Epithelial cell of proximal tubule (primary cell): ENCODE results near the gene FBXL7. TPM values are rescaled to one million over a fixed set of nuclear protein-coding genes. Genes with fewer than 3 reads are reported as not detected.

Experiments
- DNase-seq: peaks from one replicate; pipeline ENCODE4 v3.0.0-alpha.2; 2011; ENCODE audit warnings: low read depth
- H3K4me3 ChIP-seq: 2 replicates; pipeline ENCODE4 v1.5.1; 2011; ENCODE audit warnings: low read depth, mild to moderate bottlenecking, low read length
- total RNA-seq: library from RNA; depleted of rRNA; stranded (reverse); fragments of >200 nt; gene quantifications from 2 replicates; pipeline ENCODE4 v1.2.3, GENCODE V29; 2015
- TF ChIP-seq, protein P1 (sequence below): conservative IDR thresholded peaks from 2 replicates; pipeline ENCODE4 v1.5.1; 2012; ENCODE audit warnings: low read depth, mild to moderate bottlenecking, low read length

The FBXL7 gene
- total RNA-seq, 1 donor from 2014 or later: 5.6 TPM

DNA sequence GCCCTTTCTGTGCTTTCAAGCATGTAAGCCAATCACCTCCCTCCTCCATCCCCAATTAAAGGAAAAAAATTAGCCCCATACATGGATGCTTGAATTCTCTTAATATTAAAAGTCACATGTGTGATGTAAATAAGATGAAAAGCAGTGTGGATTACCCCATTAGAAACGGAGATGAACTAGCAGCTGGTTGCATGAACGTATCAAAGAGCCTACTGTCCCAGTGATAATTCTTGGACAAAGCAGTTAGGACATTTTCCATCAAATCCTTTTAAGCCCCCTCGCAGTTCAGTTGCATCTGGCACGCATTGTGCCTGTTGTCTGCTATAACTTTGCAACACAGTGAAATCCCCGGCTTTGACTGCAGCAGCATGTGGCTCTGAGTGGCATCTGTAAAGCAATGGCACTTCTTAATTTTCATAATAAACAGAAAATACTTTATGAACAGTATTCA, 285.6 kb downstream of the FBXL7 start:
- TF ChIP-seq, protein P1, sequence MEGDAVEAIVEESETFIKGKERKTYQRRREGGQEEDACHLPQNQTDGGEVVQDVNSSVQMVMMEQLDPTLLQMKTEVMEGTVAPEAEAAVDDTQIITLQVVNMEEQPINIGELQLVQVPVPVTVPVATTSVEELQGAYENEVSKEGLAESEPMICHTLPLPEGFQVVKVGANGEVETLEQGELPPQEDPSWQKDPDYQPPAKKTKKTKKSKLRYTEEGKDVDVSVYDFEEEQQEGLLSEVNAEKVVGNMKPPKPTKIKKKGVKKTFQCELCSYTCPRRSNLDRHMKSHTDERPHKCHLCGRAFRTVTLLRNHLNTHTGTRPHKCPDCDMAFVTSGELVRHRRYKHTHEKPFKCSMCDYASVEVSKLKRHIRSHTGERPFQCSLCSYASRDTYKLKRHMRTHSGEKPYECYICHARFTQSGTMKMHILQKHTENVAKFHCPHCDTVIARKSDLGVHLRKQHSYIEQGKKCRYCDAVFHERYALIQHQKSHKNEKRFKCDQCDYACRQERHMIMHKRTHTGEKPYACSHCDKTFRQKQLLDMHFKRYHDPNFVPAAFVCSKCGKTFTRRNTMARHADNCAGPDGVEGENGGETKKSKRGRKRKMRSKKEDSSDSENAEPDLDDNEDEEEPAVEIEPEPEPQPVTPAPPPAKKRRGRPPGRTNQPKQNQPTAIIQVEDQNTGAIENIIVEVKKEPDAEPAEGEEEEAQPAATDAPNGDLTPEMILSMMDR: no peak
- no peak for DNase-seq
- no peak overlapping the region for H3K4me3 ChIP-seq

DNA sequence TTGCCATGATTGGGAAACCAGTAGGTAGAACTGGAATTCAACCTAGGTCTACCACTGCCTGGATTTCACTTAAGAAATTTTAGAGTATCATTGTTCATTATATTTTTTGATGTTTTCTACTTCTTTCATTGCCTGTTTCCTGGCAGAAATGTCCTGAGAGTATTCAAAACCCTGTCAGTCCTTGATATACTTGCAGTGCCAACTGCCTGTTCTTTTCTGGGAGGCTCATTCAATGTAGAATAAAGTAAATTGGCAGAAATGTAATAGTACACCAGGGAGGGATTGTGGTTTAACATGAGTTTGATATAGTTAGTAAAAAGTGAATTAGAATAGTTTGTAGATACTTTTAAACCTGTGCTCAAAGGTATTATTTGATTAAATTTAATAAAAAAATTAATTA, 286.3 kb downstream of the FBXL7 start:
- no peak overlapping the region for H3K4me3 ChIP-seq
- DNase-seq: no peak
- TF ChIP-seq, protein P1: no peak

DNA sequence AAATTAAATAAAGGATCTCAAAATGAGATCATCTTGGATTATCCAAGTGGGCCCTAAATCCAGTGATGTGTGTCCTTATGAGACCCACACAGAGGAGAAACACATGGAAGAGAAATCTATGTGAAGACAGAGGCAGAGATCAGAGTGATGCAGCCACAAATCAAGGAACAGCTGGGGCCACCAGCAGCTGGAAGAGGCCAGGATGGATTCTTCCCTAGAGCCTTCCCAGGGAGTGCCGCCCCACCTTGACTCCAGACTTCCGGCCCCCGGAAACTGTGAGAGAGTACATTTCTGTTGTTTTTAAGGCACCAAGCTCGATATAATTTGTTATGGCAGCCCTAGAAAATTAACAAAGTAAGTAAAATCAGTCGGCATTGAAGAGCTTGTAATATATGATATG, 286.9 kb downstream of the FBXL7 start:
- TF ChIP-seq, protein P1: no peak
- DNase-seq: no peak
- H3K4me3 ChIP-seq: no peak overlapping the region

DNA sequence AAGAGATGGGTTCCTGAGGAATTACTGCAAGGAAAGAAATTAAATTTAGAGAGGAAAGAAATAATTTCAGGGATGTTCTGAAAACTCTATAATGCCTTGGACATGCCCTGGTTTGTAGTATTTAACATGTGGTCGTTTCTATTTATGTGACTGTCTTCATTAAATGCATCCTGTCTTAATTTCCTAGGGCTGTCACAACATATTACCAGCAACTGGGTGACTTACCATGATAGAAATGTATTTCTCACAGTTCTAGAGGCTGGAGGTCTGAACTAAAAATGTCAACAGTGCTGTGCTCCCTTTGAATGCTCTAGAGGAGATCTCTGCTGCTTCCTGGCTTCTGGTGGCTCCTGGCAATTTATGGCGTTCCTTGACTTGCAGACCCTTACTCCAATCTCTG, 287.7 kb downstream of the FBXL7 start:
- H3K4me3 ChIP-seq: no peak overlapping the region
- no peak for DNase-seq
- TF ChIP-seq, protein P1: no peak

DNA sequence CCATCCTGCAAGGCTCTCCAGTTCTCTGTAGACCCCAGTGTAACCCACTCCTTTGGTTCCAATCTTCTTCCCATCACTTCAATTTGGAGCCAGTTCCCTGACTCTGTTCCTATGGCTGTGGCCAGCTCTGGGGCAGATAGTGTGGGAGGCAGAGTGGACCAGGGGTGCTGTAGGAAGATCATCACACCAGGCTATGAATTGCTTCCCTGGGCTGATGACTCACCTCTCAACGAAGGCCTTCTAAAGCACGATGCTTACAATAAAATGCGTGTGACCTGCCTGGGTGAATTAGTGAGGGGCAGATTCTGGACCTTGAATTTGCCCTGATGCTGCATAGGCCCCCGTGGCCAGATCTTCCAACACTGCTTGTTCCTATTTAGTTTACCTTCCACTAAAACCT, 289.7 kb downstream of the FBXL7 start:
- TF ChIP-seq, protein P1: no peak
- no peak for DNase-seq

DNA sequence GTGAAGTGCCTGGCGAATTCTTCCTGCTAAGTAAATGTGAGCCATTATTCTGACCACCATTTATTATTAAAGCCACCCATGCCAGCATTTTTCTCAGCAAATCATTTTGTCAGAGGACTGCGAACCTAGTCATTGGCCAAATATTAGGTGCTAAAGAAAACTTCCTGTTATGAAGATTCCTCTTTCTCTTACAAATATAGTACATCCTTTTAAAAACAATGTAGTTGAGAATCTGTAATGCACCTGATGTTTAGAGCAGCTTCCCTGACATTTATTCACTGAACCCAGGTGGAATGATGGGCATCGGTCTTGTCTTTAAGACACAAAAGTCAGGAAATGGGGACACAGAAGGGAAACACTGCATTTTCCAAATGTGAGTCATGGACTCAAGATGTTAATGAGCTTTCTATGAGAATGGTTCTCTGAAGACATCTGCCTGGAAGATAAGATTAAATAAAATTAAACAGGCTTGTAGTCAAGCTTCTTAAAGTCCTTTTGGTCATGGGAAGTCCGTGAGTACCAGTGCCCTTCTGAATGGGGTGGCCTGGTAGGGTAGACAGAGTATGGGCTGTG, 290.6 kb downstream of the FBXL7 start:
- TF ChIP-seq, protein P1: no peak
- DNase-seq: no peak
- H3K4me3 ChIP-seq: no peak overlapping the region

More for the DNA sequence above, 289.7 kb downstream of the FBXL7 start:
- no peak overlapping the region for H3K4me3 ChIP-seq

DNA sequence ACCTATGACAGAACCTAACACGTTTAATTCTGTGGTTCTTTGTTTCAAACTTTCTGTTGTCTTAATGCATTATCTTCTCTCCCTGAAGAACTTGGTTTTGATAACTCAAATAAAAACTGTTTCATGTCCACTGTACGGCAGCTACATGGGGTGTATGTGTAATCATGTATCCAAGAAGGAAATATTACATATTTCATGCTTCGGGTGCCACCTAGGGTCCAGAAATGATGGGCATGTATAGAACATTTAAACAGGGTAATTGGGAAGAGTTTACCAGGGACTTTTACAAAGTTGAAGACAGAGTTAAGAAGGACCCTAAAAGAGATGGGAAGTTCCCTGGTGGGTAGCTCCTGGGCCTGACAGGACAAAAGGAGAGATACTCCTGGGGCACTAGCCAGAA, 291.3 kb downstream of the FBXL7 start:
- TF ChIP-seq, protein P1: no peak
- DNase-seq: no peak

More for the DNA sequence above, 291.3 kb downstream of the FBXL7 start:
- H3K4me3 ChIP-seq: no peak overlapping the region
